ENCODE data around the gene MUC2. TPM values are rescaled to one million over a fixed set of nuclear protein-coding genes. Genes with fewer than 3 reads are reported as not detected.

Gene MUC2
- total and polyA plus RNA-seq, 7 donors = 2.5 to 248 (median 15.4) TPM; not detected in 1

GRCh38 chr11:1036303-1036923 lies 38.3 kb upstream of the MUC2 start, which contains the start of gene MUC6:
Gene MUC6 (minus strand): TSS chr11:1036718. CDS start chr11:1036655, 63 bp downstream.
- Histone ChIP-seq H3K4me3 (no peak within 1 kb of the TSS), H3K36me3 (no peaks in the 10 kb centered on the region), H3K27me3 (peaks cover 0 to 34% (median 28%) of the 10 kb centered on the region in 3 donors), H3K4me1 (no peaks in the 10 kb centered on the region), H3K27ac (no peak within 1 kb of the TSS), H3K9me3 (no peaks in the 10 kb centered on the region)
- 47 to 69% methylated on average over 42 of the region's 42 CpGs for WGBS, 2 donors
- DNase-seq = no peak
- no peak for TF ChIP-seq CTCF (IDR thresholded peaks at IDR 0.05)
- TF ChIP-seq POLR2AphosphoS5 (IDR thresholded peaks at IDR 0.05) = no peak
- TF ChIP-seq POLR2A (IDR thresholded peaks at IDR 0.05) = no peak
- no peak for TF ChIP-seq EP300 (IDR thresholded peaks at IDR 0.05)
- intact Hi-C loops (cut with DNase I) = no loop called here

DNA sequence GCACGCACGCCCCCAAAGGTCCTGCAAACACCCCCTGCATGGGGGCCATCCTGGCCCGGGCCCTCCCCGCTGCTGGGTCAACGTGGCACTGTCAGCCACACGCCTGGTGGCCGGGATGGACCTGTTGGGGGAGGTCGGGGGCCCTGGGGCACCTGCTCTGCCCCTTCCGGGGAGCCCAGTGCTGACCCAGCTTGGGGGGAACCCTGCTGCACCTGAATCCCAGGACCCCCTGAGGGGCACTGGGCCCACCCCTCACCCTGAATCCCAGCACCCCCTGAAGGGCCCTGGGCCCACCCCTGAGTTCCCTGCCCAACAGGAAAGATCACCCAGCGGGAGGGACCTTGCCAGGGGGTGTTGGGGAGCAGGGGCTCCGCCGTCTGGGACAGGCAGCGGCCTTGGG lies 37.7 kb upstream of the MUC2 start:
- intact Hi-C loops (cut with DNase I) = no loop called here
- Histone ChIP-seq H3K27me3 (peaks cover 0 to 38% (median 33%) of the 10 kb centered on the region in 3 donors), H3K9me3 (no peaks in the 10 kb centered on the region), H3K4me3 (no peak overlapping the region), H3K4me1 (no peaks in the 10 kb centered on the region), H3K27ac (no peak overlapping the region), H3K36me3 (no peaks in the 10 kb centered on the region)
- no peak for DNase-seq
- WGBS, 2 donors = 36 to 73% methylated on average over 13 of the region's 13 CpGs
- no peak for TF ChIP-seq POLR2A (IDR thresholded peaks at IDR 0.05)
- TF ChIP-seq POLR2AphosphoS5 (IDR thresholded peaks at IDR 0.05) = no peak
- TF ChIP-seq EP300 (IDR thresholded peaks at IDR 0.05) = no peak
- TF ChIP-seq CTCF (IDR thresholded peaks at IDR 0.05) = no peak

DNA sequence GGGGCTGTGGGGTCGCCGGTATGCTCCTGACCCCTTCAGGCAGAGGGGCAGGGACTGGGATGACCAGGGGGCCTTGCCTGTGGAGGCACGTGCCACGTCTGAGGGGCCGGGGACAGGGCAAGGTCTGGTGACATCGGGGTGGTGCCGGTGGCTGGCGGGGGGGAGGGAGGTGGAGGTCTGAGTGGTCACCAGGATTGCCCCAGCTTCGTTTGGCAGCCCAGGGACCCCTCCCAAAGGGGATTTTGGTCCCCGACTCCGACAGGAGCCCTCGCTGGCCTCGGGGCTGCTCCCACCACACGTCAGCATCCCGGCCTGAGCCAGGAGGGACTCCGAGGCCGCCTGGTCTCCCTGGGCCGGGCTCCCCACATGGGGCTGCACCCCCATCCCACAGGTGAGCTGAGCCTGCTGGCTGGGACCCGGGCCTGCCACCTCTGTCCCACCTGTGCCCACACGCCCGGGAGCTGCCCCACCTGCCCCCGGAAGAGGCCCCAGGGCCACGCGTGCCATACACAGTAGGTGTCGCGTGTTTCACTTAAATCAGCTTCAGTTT lies 37.1 kb upstream of the MUC2 start:
- H3K9me3 ChIP-seq = no peaks in the 10 kb centered on the region
- no peak overlapping the region for H3K27ac ChIP-seq
- no peak for DNase-seq
- no peaks in the 10 kb centered on the region for H3K4me1 ChIP-seq
- TF ChIP-seq CTCF (IDR thresholded peaks at IDR 0.05) (no peak), POLR2A (IDR thresholded peaks at IDR 0.05) (no peak), EP300 (IDR thresholded peaks at IDR 0.05) (no peak), POLR2AphosphoS5 (IDR thresholded peaks at IDR 0.05) (no peak)
- intact Hi-C loops (cut with DNase I) = no loop called here
- H3K27me3 ChIP-seq = peaks cover 0 to 44% (median 39%) of the 10 kb centered on the region in 3 donors
- 63 to 83% methylated on average over 26 of the region's 26 CpGs for WGBS, 2 donors
- no peaks in the 10 kb centered on the region for H3K36me3 ChIP-seq
- H3K4me3 ChIP-seq = no peak overlapping the region

DNA sequence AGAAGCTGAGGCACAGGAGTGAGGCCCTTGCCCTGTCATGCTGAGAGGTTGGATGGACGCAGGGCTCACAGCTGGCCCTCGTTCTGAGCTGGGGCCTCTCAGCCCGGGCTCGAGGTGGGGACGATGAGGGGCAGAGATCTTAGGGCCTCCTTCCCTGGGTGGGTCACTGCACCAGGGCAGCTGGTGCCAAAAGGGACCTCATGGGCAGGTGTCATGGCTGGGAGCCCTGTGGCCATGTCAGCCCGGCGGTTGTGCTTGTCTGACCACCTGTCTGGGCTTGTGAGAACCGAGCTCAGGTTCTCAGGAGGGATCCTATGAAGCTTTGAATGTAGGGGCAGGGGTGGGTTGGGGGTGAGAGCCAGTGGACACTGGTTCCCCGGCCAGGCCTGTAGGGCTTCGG lies 36.3 kb upstream of the MUC2 start:
- no peaks in the 10 kb centered on the region for H3K4me1 ChIP-seq
- H3K27me3 ChIP-seq = peaks cover 4 to 52% (median 42%) of the 10 kb centered on the region in 3 donors
- WGBS, 2 donors = 74 to 86% methylated on average over 10 of the region's 10 CpGs
- H3K36me3 ChIP-seq = no peaks in the 10 kb centered on the region
- DNase-seq = no peak
- no peaks in the 10 kb centered on the region for H3K9me3 ChIP-seq
- intact Hi-C loops (cut with DNase I) = no loop called here
- no peak overlapping the region for H3K4me3 ChIP-seq
- H3K27ac ChIP-seq = no peak overlapping the region
- TF ChIP-seq POLR2AphosphoS5 (IDR thresholded peaks at IDR 0.05) (no peak), CTCF (IDR thresholded peaks at IDR 0.05) (no peak), POLR2A (IDR thresholded peaks at IDR 0.05) (no peak), EP300 (IDR thresholded peaks at IDR 0.05) (no peak)

All from sigmoid colon (tissue), 7 donors.